Measurements from ENCODE around the gene KRT13. TPM values are rescaled to one million over a fixed set of nuclear protein-coding genes. Genes with fewer than 3 reads are reported as not detected.

KRT13 gene
- total and polyA plus RNA-seq, 2 experiments from 2014 or later = not detected

DNA sequence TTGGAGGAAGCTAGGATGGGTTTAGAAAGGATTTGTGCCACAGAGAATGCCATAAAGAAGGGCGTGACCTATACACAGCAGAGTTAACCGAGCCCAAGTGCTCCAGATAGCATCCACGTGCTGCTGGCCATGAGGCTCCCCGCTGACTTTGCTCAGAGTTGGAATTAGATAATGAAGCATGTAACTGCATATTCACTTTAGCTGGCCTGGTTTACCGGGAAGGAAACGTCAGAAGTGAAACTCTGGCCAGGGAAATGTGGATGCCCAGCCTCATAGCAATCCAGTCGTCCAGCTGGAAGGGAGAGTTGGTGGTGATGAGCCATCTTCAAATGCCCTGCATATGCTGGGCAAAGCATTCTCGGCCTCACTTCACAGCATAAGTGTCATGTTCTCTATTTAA, 30.5 kb downstream of the KRT13 start:
- Histone ChIP-seq H3K4me2 (no peak overlapping the region), H3K27ac (ENCODE audit: low read depth) (no peak overlapping the region), H3K9me2 (ENCODE audit: insufficient read depth) (no peaks in the 10 kb centered on the region; the same call in 1 of the 2 replicates), H3K36me3 (ENCODE audit: insufficient read depth) (no peaks in the 10 kb centered on the region), H2AFZ (no peak overlapping the region), H3K4me3 (no peak overlapping the region), H3K79me2 (replicated peaks; ENCODE audit: insufficient read depth) (no peaks in the 10 kb centered on the region), H3F3A (replicated peaks; ENCODE audit: low read depth) (no peaks in the 10 kb centered on the region), H3K27me3 (ENCODE audit: insufficient read depth) (no peaks in the 10 kb centered on the region), H3K4me1 (ENCODE audit: insufficient read depth) (no peaks in the 10 kb centered on the region), H4K20me1 (replicated peaks; ENCODE audit: insufficient read depth) (no peaks in the 10 kb centered on the region)
- DNase-seq (ENCODE audit: low spot score) (no peak), ATAC-seq (no peak)
- TF ChIP-seq, protein P1, sequence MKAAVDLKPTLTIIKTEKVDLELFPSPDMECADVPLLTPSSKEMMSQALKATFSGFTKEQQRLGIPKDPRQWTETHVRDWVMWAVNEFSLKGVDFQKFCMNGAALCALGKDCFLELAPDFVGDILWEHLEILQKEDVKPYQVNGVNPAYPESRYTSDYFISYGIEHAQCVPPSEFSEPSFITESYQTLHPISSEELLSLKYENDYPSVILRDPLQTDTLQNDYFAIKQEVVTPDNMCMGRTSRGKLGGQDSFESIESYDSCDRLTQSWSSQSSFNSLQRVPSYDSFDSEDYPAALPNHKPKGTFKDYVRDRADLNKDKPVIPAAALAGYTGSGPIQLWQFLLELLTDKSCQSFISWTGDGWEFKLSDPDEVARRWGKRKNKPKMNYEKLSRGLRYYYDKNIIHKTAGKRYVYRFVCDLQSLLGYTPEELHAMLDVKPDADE (IDR thresholded peaks at IDR 0.05) = no peak
- TF ChIP-seq, protein P2, sequence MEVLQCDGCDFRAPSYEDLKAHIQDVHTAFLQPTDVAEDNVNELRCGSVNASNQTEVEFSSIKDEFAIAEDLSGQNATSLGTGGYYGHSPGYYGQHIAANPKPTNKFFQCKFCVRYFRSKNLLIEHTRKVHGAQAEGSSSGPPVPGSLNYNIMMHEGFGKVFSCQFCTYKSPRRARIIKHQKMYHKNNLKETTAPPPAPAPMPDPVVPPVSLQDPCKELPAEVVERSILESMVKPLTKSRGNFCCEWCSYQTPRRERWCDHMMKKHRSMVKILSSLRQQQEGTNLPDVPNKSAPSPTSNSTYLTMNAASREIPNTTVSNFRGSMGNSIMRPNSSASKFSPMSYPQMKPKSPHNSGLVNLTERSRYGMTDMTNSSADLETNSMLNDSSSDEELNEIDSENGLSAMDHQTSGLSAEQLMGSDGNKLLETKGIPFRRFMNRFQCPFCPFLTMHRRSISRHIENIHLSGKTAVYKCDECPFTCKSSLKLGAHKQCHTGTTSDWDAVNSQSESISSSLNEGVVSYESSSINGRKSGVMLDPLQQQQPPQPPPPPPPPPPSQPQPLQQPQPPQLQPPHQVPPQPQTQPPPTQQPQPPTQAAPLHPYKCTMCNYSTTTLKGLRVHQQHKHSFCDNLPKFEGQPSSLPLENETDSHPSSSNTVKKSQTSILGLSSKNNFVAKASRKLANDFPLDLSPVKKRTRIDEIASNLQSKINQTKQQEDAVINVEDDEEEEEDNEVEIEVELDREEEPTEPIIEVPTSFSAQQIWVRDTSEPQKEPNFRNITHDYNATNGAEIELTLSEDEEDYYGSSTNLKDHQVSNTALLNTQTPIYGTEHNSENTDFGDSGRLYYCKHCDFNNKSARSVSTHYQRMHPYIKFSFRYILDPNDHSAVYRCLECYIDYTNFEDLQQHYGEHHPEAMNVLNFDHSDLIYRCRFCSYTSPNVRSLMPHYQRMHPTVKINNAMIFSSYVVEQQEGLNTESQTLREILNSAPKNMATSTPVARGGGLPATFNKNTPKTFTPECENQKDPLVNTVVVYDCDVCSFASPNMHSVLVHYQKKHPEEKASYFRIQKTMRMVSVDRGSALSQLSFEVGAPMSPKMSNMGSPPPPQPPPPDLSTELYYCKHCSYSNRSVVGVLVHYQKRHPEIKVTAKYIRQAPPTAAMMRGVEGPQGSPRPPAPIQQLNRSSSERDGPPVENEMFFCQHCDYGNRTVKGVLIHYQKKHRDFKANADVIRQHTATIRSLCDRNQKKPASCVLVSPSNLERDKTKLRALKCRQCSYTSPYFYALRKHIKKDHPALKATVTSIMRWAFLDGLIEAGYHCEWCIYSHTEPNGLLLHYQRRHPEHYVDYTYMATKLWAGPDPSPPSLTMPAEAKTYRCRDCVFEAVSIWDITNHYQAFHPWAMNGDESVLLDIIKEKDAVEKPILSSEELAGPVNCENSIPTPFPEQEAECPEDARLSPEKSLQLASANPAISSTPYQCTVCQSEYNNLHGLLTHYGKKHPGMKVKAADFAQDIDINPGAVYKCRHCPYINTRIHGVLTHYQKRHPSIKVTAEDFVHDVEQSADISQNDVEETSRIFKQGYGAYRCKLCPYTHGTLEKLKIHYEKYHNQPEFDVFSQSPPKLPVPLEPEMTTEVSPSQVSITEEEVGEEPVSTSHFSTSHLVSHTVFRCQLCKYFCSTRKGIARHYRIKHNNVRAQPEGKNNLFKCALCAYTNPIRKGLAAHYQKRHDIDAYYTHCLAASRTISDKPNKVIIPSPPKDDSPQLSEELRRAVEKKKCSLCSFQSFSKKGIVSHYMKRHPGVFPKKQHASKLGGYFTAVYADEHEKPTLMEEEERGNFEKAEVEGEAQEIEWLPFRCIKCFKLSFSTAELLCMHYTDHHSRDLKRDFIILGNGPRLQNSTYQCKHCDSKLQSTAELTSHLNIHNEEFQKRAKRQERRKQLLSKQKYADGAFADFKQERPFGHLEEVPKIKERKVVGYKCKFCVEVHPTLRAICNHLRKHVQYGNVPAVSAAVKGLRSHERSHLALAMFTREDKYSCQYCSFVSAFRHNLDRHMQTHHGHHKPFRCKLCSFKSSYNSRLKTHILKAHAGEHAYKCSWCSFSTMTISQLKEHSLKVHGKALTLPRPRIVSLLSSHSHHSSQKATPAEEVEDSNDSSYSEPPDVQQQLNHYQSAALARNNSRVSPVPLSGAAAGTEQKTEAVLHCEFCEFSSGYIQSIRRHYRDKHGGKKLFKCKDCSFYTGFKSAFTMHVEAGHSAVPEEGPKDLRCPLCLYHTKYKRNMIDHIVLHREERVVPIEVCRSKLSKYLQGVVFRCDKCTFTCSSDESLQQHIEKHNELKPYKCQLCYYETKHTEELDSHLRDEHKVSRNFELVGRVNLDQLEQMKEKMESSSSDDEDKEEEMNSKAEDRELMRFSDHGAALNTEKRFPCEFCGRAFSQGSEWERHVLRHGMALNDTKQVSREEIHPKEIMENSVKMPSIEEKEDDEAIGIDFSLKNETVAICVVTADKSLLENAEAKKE (CRISPR knock-in tag; IDR thresholded peaks at IDR 0.05) = no peak
- TF ChIP-seq JUNB (IDR thresholded peaks at IDR 0.05; ENCODE audit: unreplicated experiment) = no peak
- no peak for TF ChIP-seq POLR2AphosphoS5 (IDR thresholded peaks at IDR 0.05; ENCODE audit: low read depth)
- TF ChIP-seq EZH2 (IDR thresholded peaks at IDR 0.05; ENCODE audit: low read depth, unreplicated experiment) = no peak
- TF ChIP-seq ZNF331 (CRISPR knock-in tag; IDR thresholded peaks at IDR 0.05; ENCODE audit: low read depth) = no peak
- TF ChIP-seq ZNF114 (CRISPR knock-in tag; IDR thresholded peaks at IDR 0.05) = no peak
- no peak for TF ChIP-seq EZH2phosphoT487 (IDR thresholded peaks at IDR 0.05; ENCODE audit: unreplicated experiment)
- TF ChIP-seq, protein P3, sequence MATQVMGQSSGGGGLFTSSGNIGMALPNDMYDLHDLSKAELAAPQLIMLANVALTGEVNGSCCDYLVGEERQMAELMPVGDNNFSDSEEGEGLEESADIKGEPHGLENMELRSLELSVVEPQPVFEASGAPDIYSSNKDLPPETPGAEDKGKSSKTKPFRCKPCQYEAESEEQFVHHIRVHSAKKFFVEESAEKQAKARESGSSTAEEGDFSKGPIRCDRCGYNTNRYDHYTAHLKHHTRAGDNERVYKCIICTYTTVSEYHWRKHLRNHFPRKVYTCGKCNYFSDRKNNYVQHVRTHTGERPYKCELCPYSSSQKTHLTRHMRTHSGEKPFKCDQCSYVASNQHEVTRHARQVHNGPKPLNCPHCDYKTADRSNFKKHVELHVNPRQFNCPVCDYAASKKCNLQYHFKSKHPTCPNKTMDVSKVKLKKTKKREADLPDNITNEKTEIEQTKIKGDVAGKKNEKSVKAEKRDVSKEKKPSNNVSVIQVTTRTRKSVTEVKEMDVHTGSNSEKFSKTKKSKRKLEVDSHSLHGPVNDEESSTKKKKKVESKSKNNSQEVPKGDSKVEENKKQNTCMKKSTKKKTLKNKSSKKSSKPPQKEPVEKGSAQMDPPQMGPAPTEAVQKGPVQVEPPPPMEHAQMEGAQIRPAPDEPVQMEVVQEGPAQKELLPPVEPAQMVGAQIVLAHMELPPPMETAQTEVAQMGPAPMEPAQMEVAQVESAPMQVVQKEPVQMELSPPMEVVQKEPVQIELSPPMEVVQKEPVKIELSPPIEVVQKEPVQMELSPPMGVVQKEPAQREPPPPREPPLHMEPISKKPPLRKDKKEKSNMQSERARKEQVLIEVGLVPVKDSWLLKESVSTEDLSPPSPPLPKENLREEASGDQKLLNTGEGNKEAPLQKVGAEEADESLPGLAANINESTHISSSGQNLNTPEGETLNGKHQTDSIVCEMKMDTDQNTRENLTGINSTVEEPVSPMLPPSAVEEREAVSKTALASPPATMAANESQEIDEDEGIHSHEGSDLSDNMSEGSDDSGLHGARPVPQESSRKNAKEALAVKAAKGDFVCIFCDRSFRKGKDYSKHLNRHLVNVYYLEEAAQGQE (IDR thresholded peaks at IDR 0.05; ENCODE audit: unreplicated experiment) = no peak
- TF ChIP-seq NANOG (IDR thresholded peaks at IDR 0.05; ENCODE audit: borderline replicate concordance) = no peak
- TF ChIP-seq CREB1 (CRISPR knock-in tag; IDR thresholded peaks at IDR 0.05; ENCODE audit: low read depth) = no peak
- TF ChIP-seq STAT1 (IDR thresholded peaks at IDR 0.05; ENCODE audit: unreplicated experiment) = no peak
- TF ChIP-seq, protein P4, sequence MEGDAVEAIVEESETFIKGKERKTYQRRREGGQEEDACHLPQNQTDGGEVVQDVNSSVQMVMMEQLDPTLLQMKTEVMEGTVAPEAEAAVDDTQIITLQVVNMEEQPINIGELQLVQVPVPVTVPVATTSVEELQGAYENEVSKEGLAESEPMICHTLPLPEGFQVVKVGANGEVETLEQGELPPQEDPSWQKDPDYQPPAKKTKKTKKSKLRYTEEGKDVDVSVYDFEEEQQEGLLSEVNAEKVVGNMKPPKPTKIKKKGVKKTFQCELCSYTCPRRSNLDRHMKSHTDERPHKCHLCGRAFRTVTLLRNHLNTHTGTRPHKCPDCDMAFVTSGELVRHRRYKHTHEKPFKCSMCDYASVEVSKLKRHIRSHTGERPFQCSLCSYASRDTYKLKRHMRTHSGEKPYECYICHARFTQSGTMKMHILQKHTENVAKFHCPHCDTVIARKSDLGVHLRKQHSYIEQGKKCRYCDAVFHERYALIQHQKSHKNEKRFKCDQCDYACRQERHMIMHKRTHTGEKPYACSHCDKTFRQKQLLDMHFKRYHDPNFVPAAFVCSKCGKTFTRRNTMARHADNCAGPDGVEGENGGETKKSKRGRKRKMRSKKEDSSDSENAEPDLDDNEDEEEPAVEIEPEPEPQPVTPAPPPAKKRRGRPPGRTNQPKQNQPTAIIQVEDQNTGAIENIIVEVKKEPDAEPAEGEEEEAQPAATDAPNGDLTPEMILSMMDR (conservative IDR thresholded peaks at IDR 0.05; ENCODE audit: low read depth in 2 of 2) = no peak
- Mint-ChIP-seq H3K9me3 (peaks cover 9% of the 10 kb centered on the region; the same call in 1 of the 3 replicates), H3K4me3 (no peak overlapping the region), H3K36me3 (ENCODE audit: low read depth) (no peaks in the 10 kb centered on the region), H3K4me1 (no peaks in the 10 kb centered on the region), H3K27ac (no peak overlapping the region), H3K27me3 (ENCODE audit: insufficient read depth, low read depth, poor library complexity) (peaks cover 2% of the 10 kb centered on the region)
